GM12878 (cell line): ENCODE measurements around the gene KLHL35. TPM values are rescaled to one million over a fixed set of nuclear protein-coding genes. Genes with fewer than 3 reads are reported as not detected.
A peak's percentile ranks its signal among the peaks of the same experiment; 100 is the strongest.

ENCODE experiments used
- ATAC-seq: fragments of 200-7000 bp; cut with Tn5 transposase; 3 replicates; pipeline ENCODE4 v1.9.1; 2020; ENCODE audit warnings: mild to moderate bottlenecking, moderate library complexity
- BruUV-seq: library from RNA; stranded (reverse); fragments of 400-500 nt; replicated peaks from 2 replicates; lab custom pipeline; 2021; lab: Mats Ljungman, UMichigan
- CTCF ChIA-PET: fragments of 300-600 bp; sonication (Branson Sonifier 250); formaldehyde crosslinking; extraction: SDS; loops from one replicate; lab custom pipeline; 2021; ENCODE audit warnings: inconsistent platforms; lab: Yijun Ruan, JAX
- POLR2A ChIA-PET: fragments of 350-600 bp; formaldehyde crosslinking; extraction: SDS; loops from one replicate; lab custom pipeline; 2021; ENCODE audit warnings: inconsistent platforms; lab: Charles Lee
- RAD21 ChIA-PET: fragments of 300-600 bp; sonication (Branson Sonifier 250); formaldehyde crosslinking; loops from one replicate; lab custom pipeline; 2023; ENCODE audit warnings: antibody characterized with exemption; ENCODE audit not compliant: unreplicated experiment; lab: Charles Lee
- SMC1A ChIA-PET: fragments of 300-600 bp; sonication (Branson Sonifier 250); formaldehyde crosslinking; loops from one replicate; lab custom pipeline; 2023; ENCODE audit not compliant: unreplicated experiment, uncharacterized antibody; lab: Charles Lee
- DNase-seq: peaks from one replicate; pipeline ENCODE4 v3.0.0-alpha.2; 2011; ENCODE audit warnings: low read depth, low spot score
- FAIRE-seq: peaks from 3 replicates; lab custom pipeline; 2011; peaks lifted over from hg19 to GRCh38; lab: Jason Lieb, UNC
- H2AFZ ChIP-seq: 2 replicates; pipeline ENCODE4 v1.6.0; 2011; ENCODE audit warnings: low read depth, low read length, control low read depth; ENCODE audit not compliant: control insufficient read depth
- H3K27ac ChIP-seq: 2 replicates; pipeline ENCODE4 v1.5.1; 2011; ENCODE audit warnings: control low read depth; ENCODE audit not compliant: control insufficient read depth, insufficient read depth
- H3K27me3 ChIP-seq, 2 experiments: replicated peaks in 1 of 2; 2 replicates each; pipeline versions ENCODE4 v1.6.0 to v1.6.1; 2011; ENCODE audit warnings: low read length in 1 of 2; ENCODE audit not compliant: control insufficient read depth in 2 of 2, insufficient read depth in 2 of 2
- H3K36me3 ChIP-seq, 2 experiments: 2 replicates each; pipeline ENCODE4 v1.5.1; 2011; ENCODE audit warnings: low read length in 1 of 2; ENCODE audit not compliant: control insufficient read depth in 2 of 2, insufficient read depth in 2 of 2
- H3K4me1 ChIP-seq: 2 replicates; pipeline ENCODE4 v1.6.1; 2011; ENCODE audit warnings: mild to moderate bottlenecking, low read length, moderate library complexity, mixed read lengths; ENCODE audit not compliant: control insufficient read depth, insufficient read depth
- H3K4me2 ChIP-seq: 2 replicates; pipeline ENCODE4 v1.6.0; 2011; ENCODE audit warnings: control low read depth; ENCODE audit not compliant: control insufficient read depth, insufficient read depth
- H3K4me3 ChIP-seq: fragments of 200-600 bp; sonication (generic); 2 replicates; pipeline ENCODE4 v1.5.1; 2016
- H3K79me2 ChIP-seq: 2 replicates; pipeline ENCODE4 v1.6.0; 2011; ENCODE audit warnings: low read length; ENCODE audit not compliant: control insufficient read depth, insufficient read depth
- H3K9ac ChIP-seq: 2 replicates; pipeline ENCODE4 v1.8.0; 2011; ENCODE audit warnings: low read length, control low read depth, mixed read lengths; ENCODE audit not compliant: control insufficient read depth, insufficient read depth
- H3K9me3 ChIP-seq: replicated peaks from 3 replicates; pipeline ENCODE4 v1.5.1; 2011; ENCODE audit warnings: mild to moderate bottlenecking, low read length; ENCODE audit not compliant: control insufficient read depth, insufficient read depth
- H4K20me1 ChIP-seq: 2 replicates; pipeline ENCODE4 v1.6.0; 2011; ENCODE audit not compliant: control insufficient read depth, insufficient read depth
- ASH2L ChIP-seq: fragments of 300-600, 200-600 bp; sonication (generic); IDR thresholded peaks from 2 replicates; pipeline ENCODE4 v1.6.1; 2017; ENCODE audit warnings: low read depth, mild to moderate bottlenecking, borderline replicate concordance
- BHLHE40 ChIP-seq, 2 experiments: fragments of 450-650 bp in 1 of 2; IDR thresholded peaks; 2 replicates each; pipeline ENCODE4 v1.6.1; 2011 to 2017; ENCODE audit warnings: low read depth in 2 of 2, borderline replicate concordance in 1 of 2, improper control_type of control experiment in 1 of 2, low read length in 1 of 2, mild to moderate bottlenecking in 1 of 2
- GABPA ChIP-seq: IDR thresholded peaks from 2 replicates; pipeline ENCODE4 v1.6.1; 2014; ENCODE audit warnings: antibody characterized with exemption, low read depth, mild to moderate bottlenecking, inconsistent platforms
- IRF5 ChIP-seq: fragments of 450-650 bp; IDR thresholded peaks from 2 replicates; pipeline ENCODE4 v1.6.1; 2017; ENCODE audit warnings: borderline replicate concordance
- NFXL1 ChIP-seq: fragments of 450-650 bp; IDR thresholded peaks from 2 replicates; pipeline ENCODE4 v1.6.1; 2017; ENCODE audit warnings: antibody characterized with exemption, mild to moderate bottlenecking, borderline replicate concordance
- NFYA ChIP-seq: IDR thresholded peaks from 2 replicates; pipeline ENCODE4 v1.6.1; 2011; ENCODE audit warnings: low read depth, mild to moderate bottlenecking, low read length, improper control_type of control experiment, borderline replicate concordance
- RFX5 ChIP-seq: IDR thresholded peaks from 2 replicates; pipeline ENCODE4 v1.6.1; 2011; ENCODE audit warnings: low read depth, low read length, improper control_type of control experiment
- RUNX3 ChIP-seq: IDR thresholded peaks from 2 replicates; pipeline ENCODE4 v1.6.1; 2012; ENCODE audit warnings: low read length, inconsistent platforms
- SP1 ChIP-seq: IDR thresholded peaks from one replicate; pipeline ENCODE4 v1.6.1; 2011; ENCODE audit warnings: low read depth, low read length
- SPI1 ChIP-seq: IDR thresholded peaks from 2 replicates; pipeline ENCODE4 v1.6.1; 2011; ENCODE audit warnings: low read depth, mild to moderate bottlenecking, low read length, moderate library complexity, borderline replicate concordance; ENCODE audit not compliant: insufficient read depth
- SREBF1 ChIP-seq: IDR thresholded peaks from 2 replicates; pipeline ENCODE4 v1.6.1; 2012; ENCODE audit warnings: mild to moderate bottlenecking, low read length
- SUPT20H ChIP-seq: IDR thresholded peaks from 2 replicates; pipeline ENCODE4 v1.6.1; 2011; ENCODE audit warnings: low read depth, mild to moderate bottlenecking, low read length, moderate library complexity, borderline replicate concordance; ENCODE audit not compliant: control insufficient read depth
- ZNF274 ChIP-seq: IDR thresholded peaks from one replicate; pipeline ENCODE4 v1.8.0; 2011; ENCODE audit not compliant: insufficient read length, insufficient read depth
- WGBS: methylation state at CpG from one replicate; pipeline ENCODE4 v1.1.6; 2016; ENCODE audit warnings: low lambda C conversion rate; ENCODE audit not compliant: insufficient replicate concordance, insufficient coverage; ENCODE audit errors: missing lambda C conversion rate; 5-methylcytosine and 5-hydroxymethylcytosine counted together
- in situ Hi-C: fragments of 300-500 bp; cut with MboI; formaldehyde crosslinking; loops from 9 replicates; pipeline ENCODE4 v1.14.3; 2018; ENCODE audit warnings: mixed read lengths
- intact Hi-C: fragments of 100-400 bp; cut with micrococcal nuclease; formaldehyde crosslinking; loops from one replicate; pipeline ENCODE4 v1.14.2; 2022; ENCODE audit not compliant: unreplicated experiment
- polyA plus RNA-seq, 11 experiments: library from polyadenylated mRNA; depleted of rRNA in 4 of 11; unstranded in 6 of 11; stranded (reverse) in 5 of 11; fragments of >200 nt; fragmentation: Nextera tagmentation in 4 of 11; fragmentation: Illumina TruSeq in 1 of 11; extraction: Ambion mirVana in 4 of 11; extraction: Trizol in 1 of 11; gene quantifications; 1 replicate in 1 of 11; 2 replicates in 10 of 11; pipeline versions ENCODE4 v1.2.1 to v1.2.3, GENCODE V29; 2011 to 2016; ENCODE audit warnings: inconsistent platforms in 2 of 11, missing spikeins in 2 of 11, low read depth in 1 of 11
- total RNA-seq, 4 experiments: library from RNA; depleted of rRNA in 3 of 4; stranded (reverse); fragments of >200 nt in 3 of 4; fragmentation: Illumina TruSeq in 1 of 4; extraction: Trizol in 1 of 4; gene quantifications; 2 replicates each; pipeline versions ENCODE4 v1.2.1 to v1.2.3, GENCODE V29; 2013 to 2021

Gene KLHL35
- total and polyA plus RNA-seq, 10 of the 15 experiments (the other 5 are each of a cell fraction or from before 2014, with no cell fraction given) = 0.04 to 0.34 (median 0.13) TPM; not detected in 1

GRCh38 chr11:75380716-75381420, 52.1 kb downstream of the KLHL35 start:
- WGBS = 47% methylated on average over 6 of the region's 7 CpGs
- in situ Hi-C loops = loop anchor here (5.0 kb wide), 2 partner anchors 54 to 104 kb away; no protein-coding TSS in a partner anchor

GRCh38 chr11:75380245-75380644, 52.8 kb downstream of the KLHL35 start:
- no peak overlapping the region for H3K4me3 ChIP-seq
- H3K36me3 ChIP-seq = no peaks in the 10 kb centered on the region
- no peak for FAIRE-seq
- intact Hi-C loops = no loop called here
- BruUV-seq = no TSS peak
- CTCF ChIA-PET = interaction anchor here (0.6 to 17.1 kb wide), 8 partner anchors 11 to 131 kb away, joined by 3 to 406 read pairs (median 4); no protein-coding TSS in a partner anchor
- H3K4me1 ChIP-seq = no peaks in the 10 kb centered on the region; the same call in 1 of the 2 replicates
- H3K27me3 ChIP-seq = no peaks in the 10 kb centered on the region; a peak in 1 of 4 replicates
- SMC1A ChIA-PET = interaction anchor here (0.6 to 8.3 kb wide), 4 partner anchors 40 to 295 kb away, joined by 3 to 89 read pairs (median 10); no protein-coding TSS in a partner anchor
- H3K27ac ChIP-seq = no peak overlapping the region
- in situ Hi-C loops = loop anchor here (5.0 kb wide), 2 partner anchors 53 to 103 kb away; no protein-coding TSS in a partner anchor
- no peak overlapping the region for H3K9ac ChIP-seq
- ATAC-seq = no peak
- no peak for DNase-seq
- no peak overlapping the region; the same call in 1 of the 2 replicates for H2AFZ ChIP-seq
- POLR2A ChIA-PET = interaction anchor here (1.2 kb wide), 1 partner anchor 28 kb away, joined by 3 read pairs; no protein-coding TSS in a partner anchor
- H3K4me2 ChIP-seq = no peak overlapping the region
- RAD21 ChIA-PET = interaction anchor here (1.0 to 9.8 kb wide), 3 partner anchors 41 to 102 kb away, joined by 4 to 118 read pairs (median 6); no protein-coding TSS in a partner anchor
- 33% methylated on average over 2 of the region's 2 CpGs for WGBS
- H4K20me1 ChIP-seq = no peaks in the 10 kb centered on the region
- no peaks in the 10 kb centered on the region for H3K9me3 ChIP-seq
- H3K79me2 ChIP-seq = no peaks in the 10 kb centered on the region
- TF ChIP-seq BHLHE40 (IDR thresholded peaks at IDR 0.05; ENCODE audit: borderline replicate concordance in 1 of 2, low read depth in 2 of 2, low read length in 1 of 2) = no peak
- no peak for TF ChIP-seq ASH2L
- no peak for TF ChIP-seq GABPA
- TF ChIP-seq NFXL1 = no peak
- TF ChIP-seq NFYA = no peak
- TF ChIP-seq RUNX3 = no peak
- TF ChIP-seq ZNF274 = no peak
- TF ChIP-seq RFX5 = no peak
- no peak for TF ChIP-seq SREBF1
- TF ChIP-seq IRF5 = no peak
- TF ChIP-seq SUPT20H = no peak

More at GRCh38 chr11:75380716-75381420, 52.1 kb downstream of the KLHL35 start:
- no peak overlapping the region for H3K27ac ChIP-seq
- RAD21 ChIA-PET = interaction anchor here (0.8 to 9.8 kb wide), 4 partner anchors 41 to 102 kb away, joined by 3 to 118 read pairs (median 5); no protein-coding TSS in a partner anchor
- ATAC-seq = no peak
- FAIRE-seq = no peak
- H3K79me2 ChIP-seq = no peaks in the 10 kb centered on the region
- H3K9ac ChIP-seq = no peak overlapping the region
- no peak overlapping the region; the same call in 1 of the 2 replicates for H2AFZ ChIP-seq
- intact Hi-C loops = no loop called here
- peak; percentile 41; the same call in 1 of the 2 replicates for TF ChIP-seq SPI1
- no peak for TF ChIP-seq SP1
- TF ChIP-seq, all 136 proteins: peak for 1
- Histone ChIP-seq H3K4me1 (no peaks in the 10 kb centered on the region; the same call in 1 of the 2 replicates), H3K9me3 (no peaks in the 10 kb centered on the region), H4K20me1 (no peaks in the 10 kb centered on the region), H3K4me3 (no peak overlapping the region), H3K36me3 (no peaks in the 10 kb centered on the region), H3K4me2 (no peak overlapping the region), H3K27me3 (no peaks in the 10 kb centered on the region)
- DNase-seq = no peak
- ChIA-PET POLR2A (interaction anchor here (1.2 kb wide), 1 partner anchor 28 kb away, joined by 3 read pairs; no protein-coding TSS in a partner anchor), SMC1A (interaction anchor here (1.6 to 8.3 kb wide), 5 partner anchors 8 to 105 kb away, joined by 4 to 89 read pairs (median 7); no protein-coding TSS in a partner anchor), CTCF (interaction anchor here (0.6 to 17.1 kb wide), 9 partner anchors 12 to 152 kb away, joined by 3 to 406 read pairs (median 4); no protein-coding TSS in a partner anchor)
- no TSS peak for BruUV-seq
